ENCODE measurements around the gene PKD1L1. TPM values are rescaled to one million over a fixed set of nuclear protein-coding genes. Genes with fewer than 3 reads are reported as not detected.

PKD1L1 gene
- total RNA-seq, 1 experiment from 2014 or later = 0.17 TPM

DNA sequence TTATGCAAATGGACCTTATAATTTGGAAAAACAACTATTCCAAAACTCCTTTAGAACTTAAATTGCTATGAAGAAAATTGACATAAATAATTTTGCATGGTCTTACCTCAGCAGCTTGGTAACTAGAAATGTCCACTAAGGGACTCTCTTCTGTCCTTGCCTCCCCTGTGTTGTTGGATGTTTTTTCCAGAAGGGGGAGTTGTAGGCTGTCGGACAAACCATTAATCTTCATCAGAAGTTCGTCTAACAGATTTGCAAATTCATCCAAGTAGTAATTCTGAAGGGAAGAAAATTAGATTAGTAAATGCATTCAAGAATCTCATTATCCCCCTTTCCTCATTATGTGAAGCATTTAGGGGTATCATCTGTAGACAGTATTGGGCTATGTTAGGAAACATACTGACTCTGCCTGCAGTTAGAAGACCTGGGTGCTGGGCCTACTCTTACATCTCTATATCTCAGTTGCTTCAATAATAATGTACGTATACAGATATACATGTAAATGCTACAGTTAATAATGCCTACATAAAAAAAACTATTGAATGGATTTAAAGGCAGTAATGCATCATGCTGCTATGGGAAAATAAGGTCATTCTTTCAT is 155.6 kb downstream of the PKD1L1 start:
- H3K4me2 ChIP-seq (ENCODE audit: insufficient read depth, insufficient read length, low read length) = no peak overlapping the region
- Mint-ChIP-seq H3K27me3 (ENCODE audit: low read depth) (peaks cover 1% of the 10 kb centered on the region; the same call in 1 of the 2 replicates), H3K36me3 (ENCODE audit: insufficient read depth in 1 of 3, low read depth in 3 of 3) (no peaks in the 10 kb centered on the region), H3K27ac (no peak overlapping the region), H3K4me3 (no peak overlapping the region), H3K9me3 (peaks cover 0 to 11% of the 10 kb centered on the region in 2 experiments; a peak in 3 of 5 replicates), H3K4me1 (peaks cover 4 to 5% of the 10 kb centered on the region in 2 experiments; a peak in 1 of 4 replicates)
- no peaks in the 10 kb centered on the region for H3K27me3 ChIP-seq (ENCODE audit: insufficient read depth, low read length)
- no peak overlapping the region for H4K8ac ChIP-seq (replicated peaks; ENCODE audit: insufficient read length, low read depth, low read length)
- no peak overlapping the region for H2BK15ac ChIP-seq (ENCODE audit: low read depth, low read length)
- no peaks in the 10 kb centered on the region for H3K4me1 ChIP-seq (ENCODE audit: insufficient read depth, low read length)
- H3K18ac ChIP-seq (ENCODE audit: insufficient read length, low read depth, low read length) = no peak overlapping the region
- H2AK5ac ChIP-seq (ENCODE audit: insufficient read length, low read length) = no peak overlapping the region
- no peak overlapping the region for H3T11ph ChIP-seq (ENCODE audit: low read length)
- no peak overlapping the region for H3K27ac ChIP-seq (ENCODE audit: insufficient read length, low read depth, low read length)
- H2BK5ac ChIP-seq (ENCODE audit: insufficient read length, low read length) = no peak overlapping the region
- no peaks in the 10 kb centered on the region for H3K79me2 ChIP-seq (ENCODE audit: insufficient read depth, low read length)
- H2AFZ ChIP-seq (ENCODE audit: low read length) = no peak overlapping the region
- H3K56ac ChIP-seq (ENCODE audit: insufficient read length, low read depth, low read length) = no peak overlapping the region
- H2BK12ac ChIP-seq (ENCODE audit: insufficient read length, low read depth, low read length) = no peak overlapping the region
- H3K14ac ChIP-seq (ENCODE audit: insufficient read depth, low read length) = no peak overlapping the region
- no CpG with 5 or more reads among the region's 3 CpGs for WGBS (ENCODE audit: extremely low coverage, insufficient read length, low lambda C conversion rate)
- no peak for DNase-seq
- H3K23ac ChIP-seq (ENCODE audit: insufficient read length, low read depth, low read length) = no peak overlapping the region
- no peak overlapping the region for H3K4ac ChIP-seq (ENCODE audit: low read depth, low read length)
- H2BK20ac ChIP-seq (ENCODE audit: low read depth, low read length, poor library complexity, severe bottlenecking) = no peak overlapping the region
- H3K9me3 ChIP-seq (ENCODE audit: control insufficient read depth, low read depth, low read length) = no peaks in the 10 kb centered on the region
- H4K20me1 ChIP-seq (ENCODE audit: control insufficient read depth, insufficient read depth, insufficient read length) = no peaks in the 10 kb centered on the region
- H2BK120ac ChIP-seq (ENCODE audit: low read depth, low read length, poor library complexity, severe bottlenecking) = no peak overlapping the region
- TF ChIP-seq, protein P1, sequence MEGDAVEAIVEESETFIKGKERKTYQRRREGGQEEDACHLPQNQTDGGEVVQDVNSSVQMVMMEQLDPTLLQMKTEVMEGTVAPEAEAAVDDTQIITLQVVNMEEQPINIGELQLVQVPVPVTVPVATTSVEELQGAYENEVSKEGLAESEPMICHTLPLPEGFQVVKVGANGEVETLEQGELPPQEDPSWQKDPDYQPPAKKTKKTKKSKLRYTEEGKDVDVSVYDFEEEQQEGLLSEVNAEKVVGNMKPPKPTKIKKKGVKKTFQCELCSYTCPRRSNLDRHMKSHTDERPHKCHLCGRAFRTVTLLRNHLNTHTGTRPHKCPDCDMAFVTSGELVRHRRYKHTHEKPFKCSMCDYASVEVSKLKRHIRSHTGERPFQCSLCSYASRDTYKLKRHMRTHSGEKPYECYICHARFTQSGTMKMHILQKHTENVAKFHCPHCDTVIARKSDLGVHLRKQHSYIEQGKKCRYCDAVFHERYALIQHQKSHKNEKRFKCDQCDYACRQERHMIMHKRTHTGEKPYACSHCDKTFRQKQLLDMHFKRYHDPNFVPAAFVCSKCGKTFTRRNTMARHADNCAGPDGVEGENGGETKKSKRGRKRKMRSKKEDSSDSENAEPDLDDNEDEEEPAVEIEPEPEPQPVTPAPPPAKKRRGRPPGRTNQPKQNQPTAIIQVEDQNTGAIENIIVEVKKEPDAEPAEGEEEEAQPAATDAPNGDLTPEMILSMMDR (conservative IDR thresholded peaks at IDR 0.05) = peak; percentile 72
- H3K79me1 ChIP-seq (ENCODE audit: insufficient read depth, low read depth, low read length, poor library complexity, severe bottlenecking) = no peaks in the 10 kb centered on the region
- no peaks in the 10 kb centered on the region for H3K23me2 ChIP-seq (ENCODE audit: insufficient read length, low read depth, low read length, poor library complexity, severe bottlenecking)
- H3K9ac ChIP-seq (ENCODE audit: extremely low read depth, insufficient read length, low read length) = no peak overlapping the region
- H4K5ac ChIP-seq (ENCODE audit: insufficient read length, low read depth, low read length) = no peak overlapping the region
- H4K91ac ChIP-seq (ENCODE audit: insufficient read length, low read depth, low read length) = no peak overlapping the region
